Measurements from ENCODE around the gene ZCCHC2.

Gene ZCCHC2

DNA sequence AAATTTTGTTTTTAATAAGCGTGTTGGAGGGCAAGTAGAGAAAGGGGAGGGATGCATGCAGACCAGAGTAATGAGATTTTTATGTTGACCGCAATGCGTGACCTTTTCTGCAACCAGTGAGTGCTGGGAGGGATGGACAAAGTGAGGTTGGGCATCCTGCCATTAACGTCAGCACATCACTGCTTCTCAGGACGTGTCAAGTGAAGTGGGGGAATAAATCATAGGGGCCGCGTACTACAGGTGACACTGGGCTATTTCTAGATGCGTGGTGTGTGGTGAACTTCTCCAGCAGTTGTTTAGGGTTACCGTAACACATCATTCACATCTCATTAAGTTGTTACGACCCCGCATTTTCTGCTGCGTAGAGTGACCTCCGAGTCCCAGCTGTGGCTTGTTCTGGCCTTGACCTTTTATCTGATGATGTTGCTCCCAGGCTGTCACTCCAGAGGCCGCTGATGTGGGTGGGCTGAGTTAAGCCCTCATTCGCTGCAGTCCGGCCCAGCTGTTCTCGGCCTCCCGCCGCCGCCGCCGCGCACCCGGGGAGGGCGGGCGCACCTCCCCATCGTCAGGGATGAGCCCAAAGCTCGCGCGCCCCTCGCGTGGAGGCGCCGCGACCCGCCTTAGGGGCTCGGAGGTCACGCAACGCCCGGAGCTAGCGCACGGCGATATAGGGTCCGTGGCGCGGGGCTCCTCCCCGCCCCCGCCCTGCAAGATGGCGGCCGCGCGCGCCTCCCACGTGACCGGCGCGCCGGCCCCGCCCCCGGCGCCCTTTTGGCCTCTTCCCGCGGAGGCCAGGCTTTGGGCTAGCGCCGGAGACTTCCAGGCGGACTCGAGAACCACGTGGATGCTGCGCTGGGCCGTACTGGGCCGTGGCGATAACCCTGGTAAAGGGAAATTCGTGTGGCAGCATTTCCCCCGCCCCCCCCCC, 3.5 kb downstream of the ZCCHC2 start:
- peaks cover under 1% of the 10 kb centered on the region for H3K27me3 ChIP-seq (ENCODE audit: control insufficient read depth, insufficient read depth, low read length)
- H3K4me2 ChIP-seq (ENCODE audit: low read length): peak overlapping the region; percentile 100
- no peaks in the 10 kb centered on the region for H3K9me3 ChIP-seq (replicated peaks; ENCODE audit: low read length)
- peak overlapping the region; percentile 95 for H3K9ac ChIP-seq (ENCODE audit: low read depth, low read length)
- no peaks in the 10 kb centered on the region for H3K36me3 ChIP-seq (ENCODE audit: insufficient read depth, low read length)
- peaks cover 14% of the 10 kb centered on the region for H3K4me1 ChIP-seq (ENCODE audit: control insufficient read depth, insufficient read depth, low read length)
- peak overlapping the region; percentile 96 for H3K4me3 ChIP-seq (ENCODE audit: low read length)

DNA sequence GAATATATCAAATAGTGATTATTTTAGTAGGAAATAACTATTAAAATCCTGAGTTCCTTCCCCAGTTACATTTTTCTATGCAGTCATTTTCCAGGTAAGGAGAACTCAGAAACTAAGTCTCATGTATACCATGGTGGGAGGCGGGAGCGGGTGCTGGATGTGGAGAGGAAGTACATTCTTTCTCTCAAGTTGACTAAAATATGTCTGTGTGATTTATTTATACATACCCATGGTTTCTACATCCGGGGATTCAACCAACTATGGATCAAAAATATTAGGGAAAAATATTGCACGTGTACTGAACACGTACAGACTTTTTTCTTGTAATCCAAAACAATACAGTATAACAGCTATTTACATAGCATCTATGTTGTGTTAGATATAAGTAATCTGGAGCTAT, 6.8 kb downstream of the ZCCHC2 start:
- H3K9ac ChIP-seq (ENCODE audit: low read depth, low read length): no peak overlapping the region
- H3K27me3 ChIP-seq (ENCODE audit: control insufficient read depth, insufficient read depth, low read length): no peaks in the 10 kb centered on the region
- H3K4me1 ChIP-seq (ENCODE audit: control insufficient read depth, insufficient read depth, low read length): peaks cover 14% of the 10 kb centered on the region
- H3K4me3 ChIP-seq (ENCODE audit: low read length): no peak overlapping the region
- no peaks in the 10 kb centered on the region for H3K9me3 ChIP-seq (replicated peaks; ENCODE audit: low read length)
- H3K4me2 ChIP-seq (ENCODE audit: low read length): no peak overlapping the region
- H3K36me3 ChIP-seq (ENCODE audit: insufficient read depth, low read length): no peaks in the 10 kb centered on the region

DNA sequence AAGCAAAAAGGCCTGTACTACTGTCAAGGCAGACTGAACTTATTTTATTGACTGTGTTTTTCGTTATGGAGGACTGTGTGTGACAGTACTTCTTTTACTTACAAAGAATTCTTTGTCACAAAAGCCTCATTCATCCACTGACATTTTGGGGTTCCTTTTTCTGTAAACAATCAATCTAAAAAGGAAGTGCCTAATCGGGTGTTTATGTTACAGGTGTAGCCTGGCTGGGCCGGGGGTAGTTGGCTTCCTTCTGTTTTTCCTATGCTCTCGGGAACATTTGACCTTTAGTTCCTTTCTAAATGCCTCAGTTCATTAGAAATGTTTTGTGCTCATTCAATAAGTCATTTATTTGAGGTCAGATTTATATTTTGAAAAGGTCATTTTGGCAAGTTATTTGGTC, 8.3 kb downstream of the ZCCHC2 start:
- Histone ChIP-seq H3K4me3 (ENCODE audit: low read length) (no peak overlapping the region), H3K4me1 (ENCODE audit: control insufficient read depth, insufficient read depth, low read length) (peaks cover 7% of the 10 kb centered on the region), H3K9me3 (replicated peaks; ENCODE audit: low read length) (no peaks in the 10 kb centered on the region), H3K36me3 (ENCODE audit: insufficient read depth, low read length) (no peaks in the 10 kb centered on the region), H3K4me2 (ENCODE audit: low read length) (no peak overlapping the region), H3K27me3 (ENCODE audit: control insufficient read depth, insufficient read depth, low read length) (no peaks in the 10 kb centered on the region), H3K9ac (ENCODE audit: low read depth, low read length) (no peak overlapping the region)

DNA sequence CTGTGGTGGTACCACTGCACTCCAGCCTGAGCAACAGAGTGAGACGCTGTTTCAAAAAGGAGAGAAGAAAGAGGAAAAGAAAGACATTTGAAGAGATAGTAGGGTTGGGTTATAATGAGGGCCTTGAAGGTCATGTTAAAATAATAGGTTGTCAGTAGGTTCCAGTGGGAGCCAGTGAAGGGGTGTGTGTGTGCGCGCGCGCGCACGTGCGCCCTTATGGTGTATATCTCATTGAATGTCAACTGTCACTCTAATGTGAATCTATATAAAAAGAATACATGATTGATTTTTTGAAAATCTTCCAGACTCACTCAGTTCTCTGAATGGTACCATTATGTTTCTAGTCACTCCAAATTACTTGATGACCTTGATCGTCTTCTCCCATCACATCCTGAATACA, 9.1 kb downstream of the ZCCHC2 start:
- Histone ChIP-seq H3K4me3 (ENCODE audit: low read length) (no peak overlapping the region), H3K36me3 (ENCODE audit: insufficient read depth, low read length) (no peaks in the 10 kb centered on the region), H3K4me1 (ENCODE audit: control insufficient read depth, insufficient read depth, low read length) (peaks cover 3% of the 10 kb centered on the region), H3K9me3 (replicated peaks; ENCODE audit: low read length) (no peaks in the 10 kb centered on the region), H3K9ac (ENCODE audit: low read depth, low read length) (no peak overlapping the region), H3K27me3 (ENCODE audit: control insufficient read depth, insufficient read depth, low read length) (no peaks in the 10 kb centered on the region), H3K4me2 (ENCODE audit: low read length) (no peak overlapping the region)

DNA sequence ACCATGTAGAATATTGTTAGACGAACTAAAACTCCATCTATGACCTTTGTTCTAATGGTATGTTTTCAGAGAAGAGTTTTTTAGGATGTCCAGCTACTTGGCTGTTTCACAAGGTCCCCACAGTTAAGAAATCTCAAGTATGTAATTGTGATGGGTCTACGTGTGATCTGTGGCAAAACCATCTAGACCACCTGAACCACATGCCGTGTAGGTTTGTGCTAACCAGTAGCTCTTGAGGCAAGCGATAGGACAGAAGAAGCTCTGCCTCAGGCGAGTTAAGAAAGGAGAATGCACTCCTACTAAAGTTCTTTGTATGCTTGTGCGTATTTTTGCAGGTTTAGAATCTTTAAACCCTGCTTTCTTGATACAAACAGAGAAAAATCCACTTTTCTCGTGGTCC, 13.2 kb downstream of the ZCCHC2 start:
- H3K9me3 ChIP-seq (replicated peaks; ENCODE audit: low read length): no peaks in the 10 kb centered on the region
- H3K4me1 ChIP-seq (ENCODE audit: control insufficient read depth, insufficient read depth, low read length): no peaks in the 10 kb centered on the region
- no peak overlapping the region for H3K9ac ChIP-seq (ENCODE audit: low read depth, low read length)
- H3K4me3 ChIP-seq (ENCODE audit: low read length): no peak overlapping the region
- no peaks in the 10 kb centered on the region for H3K27me3 ChIP-seq (ENCODE audit: control insufficient read depth, insufficient read depth, low read length)
- H3K4me2 ChIP-seq (ENCODE audit: low read length): no peak overlapping the region
- no peaks in the 10 kb centered on the region for H3K36me3 ChIP-seq (ENCODE audit: insufficient read depth, low read length)

DNA sequence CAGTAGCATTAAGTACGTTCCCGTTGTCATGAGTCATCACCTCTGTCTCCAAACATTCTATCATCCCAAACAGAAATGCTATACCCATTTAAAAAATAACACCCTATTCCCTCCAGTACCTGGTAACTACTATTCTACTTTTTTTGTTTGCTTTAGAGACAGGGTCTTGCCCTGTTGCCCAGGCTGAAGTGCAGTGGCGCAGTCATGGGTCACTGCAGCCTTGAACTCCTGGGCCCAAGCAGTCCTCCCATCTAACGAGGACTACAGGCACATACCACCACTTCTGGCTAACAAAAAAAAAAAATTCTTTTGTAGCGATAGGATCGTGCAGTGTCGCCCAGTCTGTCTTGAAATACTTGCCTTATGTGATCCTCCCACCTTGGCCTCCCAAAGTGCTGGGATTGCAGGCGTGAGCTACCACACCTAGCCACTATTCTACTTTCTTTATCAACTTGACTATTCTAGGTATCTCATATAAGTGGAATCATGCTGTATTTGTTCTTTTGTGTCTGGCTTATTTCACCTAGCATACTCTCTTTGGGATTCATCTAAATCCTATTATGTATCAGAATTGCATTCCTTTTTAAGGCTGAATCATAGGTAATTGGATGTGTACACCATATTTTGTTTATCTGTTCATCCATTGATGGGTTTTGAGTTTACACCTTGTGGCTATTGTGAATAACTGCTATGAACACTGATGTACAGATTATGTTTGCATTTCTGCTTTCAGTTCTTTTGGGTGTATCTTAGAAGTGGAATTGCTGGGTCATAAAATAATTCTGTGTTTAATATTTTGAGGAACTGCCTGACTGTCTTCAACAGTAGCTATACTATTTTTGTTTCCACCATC, 14.4 kb downstream of the ZCCHC2 start:
- Histone ChIP-seq H3K4me1 (ENCODE audit: control insufficient read depth, insufficient read depth, low read length) (no peaks in the 10 kb centered on the region), H3K4me3 (ENCODE audit: low read length) (no peak overlapping the region), H3K4me2 (ENCODE audit: low read length) (no peak overlapping the region), H3K27me3 (ENCODE audit: control insufficient read depth, insufficient read depth, low read length) (no peaks in the 10 kb centered on the region), H3K9me3 (replicated peaks; ENCODE audit: low read length) (no peaks in the 10 kb centered on the region), H3K36me3 (ENCODE audit: insufficient read depth, low read length) (no peaks in the 10 kb centered on the region), H3K9ac (ENCODE audit: low read depth, low read length) (no peak overlapping the region)

DNA sequence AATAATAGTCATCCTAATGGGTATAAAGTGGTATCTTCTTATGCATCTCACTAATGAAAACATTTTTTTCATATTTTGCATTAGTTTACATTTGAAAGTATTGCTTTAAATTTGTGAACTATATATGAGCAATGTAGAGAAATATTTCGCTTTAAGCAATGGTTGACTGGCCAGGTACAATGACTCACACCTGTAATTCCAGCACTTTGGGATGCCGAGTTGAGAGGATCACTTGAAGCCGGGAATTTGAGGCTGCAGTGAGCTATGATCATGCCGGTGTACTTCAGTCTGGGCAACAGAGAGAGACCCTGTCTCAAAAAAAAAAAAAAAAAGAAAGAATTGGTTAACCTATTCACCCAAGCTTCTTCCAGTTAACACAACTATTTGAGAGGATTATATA, 15.1 kb downstream of the ZCCHC2 start:
- no peaks in the 10 kb centered on the region for H3K4me1 ChIP-seq (ENCODE audit: control insufficient read depth, insufficient read depth, low read length)

DNA sequence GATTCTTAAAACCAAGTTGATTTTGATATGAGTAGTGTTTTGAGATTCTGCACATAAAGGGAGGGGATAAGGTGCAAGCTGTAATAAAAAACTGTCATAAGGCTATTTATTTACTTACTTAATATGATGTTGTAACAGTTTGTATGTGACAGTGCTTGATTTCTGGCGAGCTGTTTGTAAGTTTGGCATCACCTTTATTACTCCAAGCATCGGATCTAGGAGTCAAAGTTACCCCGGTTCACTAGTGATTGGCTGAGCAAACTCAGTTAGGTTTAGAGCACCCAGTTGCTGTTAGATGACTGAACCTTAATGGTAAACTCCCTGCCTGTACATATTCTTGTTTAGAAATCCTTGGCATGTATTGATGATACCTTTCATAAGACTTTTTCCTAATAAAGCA, 16.1 kb downstream of the ZCCHC2 start:
- H3K4me1 ChIP-seq (ENCODE audit: control insufficient read depth, insufficient read depth, low read length): no peaks in the 10 kb centered on the region
- peaks cover 11% of the 10 kb centered on the region for H3K36me3 ChIP-seq (ENCODE audit: insufficient read depth, low read length)
- no peaks in the 10 kb centered on the region for H3K9me3 ChIP-seq (replicated peaks; ENCODE audit: low read length)
- H3K4me3 ChIP-seq (ENCODE audit: low read length): no peak overlapping the region
- no peaks in the 10 kb centered on the region for H3K27me3 ChIP-seq (ENCODE audit: control insufficient read depth, insufficient read depth, low read length)
- H3K4me2 ChIP-seq (ENCODE audit: low read length): no peak overlapping the region
- no peak overlapping the region for H3K9ac ChIP-seq (ENCODE audit: low read depth, low read length)

More for the DNA sequence above, 15.1 kb downstream of the ZCCHC2 start:
- H3K9ac ChIP-seq (ENCODE audit: low read depth, low read length): no peak overlapping the region
- no peaks in the 10 kb centered on the region for H3K27me3 ChIP-seq (ENCODE audit: control insufficient read depth, insufficient read depth, low read length)
- H3K4me2 ChIP-seq (ENCODE audit: low read length): no peak overlapping the region
- H3K36me3 ChIP-seq (ENCODE audit: insufficient read depth, low read length): peaks cover 3% of the 10 kb centered on the region
- no peak overlapping the region for H3K4me3 ChIP-seq (ENCODE audit: low read length)
- H3K9me3 ChIP-seq (replicated peaks; ENCODE audit: low read length): no peaks in the 10 kb centered on the region

DNA sequence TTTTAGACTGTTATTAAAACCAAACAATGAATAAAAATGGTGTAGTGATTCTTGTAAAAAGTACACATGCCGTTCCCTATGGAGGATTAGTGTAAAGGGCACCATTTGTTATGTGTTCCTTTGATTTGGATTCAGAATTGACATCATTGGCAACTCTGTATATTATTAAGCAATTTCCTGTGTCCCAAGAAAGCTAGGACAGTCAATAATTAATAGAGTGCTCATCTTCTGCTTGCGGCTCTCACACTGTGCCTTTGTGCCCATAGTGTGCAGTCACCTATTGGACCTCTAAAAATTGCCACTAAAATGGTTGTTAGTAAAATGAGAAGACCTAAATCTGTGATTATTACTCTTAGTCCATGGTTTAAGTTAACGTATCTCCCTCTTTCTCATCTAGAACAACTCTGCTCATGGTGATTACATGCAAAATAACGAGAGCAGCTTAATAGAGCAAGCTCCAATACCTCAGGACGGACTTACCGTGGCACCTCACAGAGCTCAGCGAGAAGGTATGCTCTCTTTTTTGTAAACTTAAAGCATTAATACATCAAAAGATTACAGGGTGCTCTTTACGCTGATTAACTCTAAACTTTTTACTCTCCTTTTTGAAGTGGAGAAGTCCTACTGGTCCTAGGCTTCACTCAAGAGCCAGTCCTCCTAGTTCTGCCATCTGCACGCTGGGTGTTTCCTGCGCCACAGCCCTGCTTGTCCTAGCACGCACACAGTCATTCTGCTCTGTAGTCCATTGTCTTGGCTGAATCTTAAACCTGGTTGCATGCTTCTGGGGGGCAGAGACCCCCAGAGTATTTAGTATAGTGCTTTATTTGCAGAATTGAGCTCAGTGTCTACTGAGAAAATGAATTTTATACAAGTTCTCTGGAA, 16.7 kb downstream of the ZCCHC2 start:
- Histone ChIP-seq H3K9ac (ENCODE audit: low read depth, low read length) (no peak overlapping the region), H3K4me1 (ENCODE audit: control insufficient read depth, insufficient read depth, low read length) (no peaks in the 10 kb centered on the region), H3K4me2 (ENCODE audit: low read length) (no peak overlapping the region), H3K27me3 (ENCODE audit: control insufficient read depth, insufficient read depth, low read length) (no peaks in the 10 kb centered on the region), H3K4me3 (ENCODE audit: low read length) (no peak overlapping the region), H3K9me3 (replicated peaks; ENCODE audit: low read length) (no peaks in the 10 kb centered on the region), H3K36me3 (ENCODE audit: insufficient read depth, low read length) (peaks cover 14% of the 10 kb centered on the region)

DNA sequence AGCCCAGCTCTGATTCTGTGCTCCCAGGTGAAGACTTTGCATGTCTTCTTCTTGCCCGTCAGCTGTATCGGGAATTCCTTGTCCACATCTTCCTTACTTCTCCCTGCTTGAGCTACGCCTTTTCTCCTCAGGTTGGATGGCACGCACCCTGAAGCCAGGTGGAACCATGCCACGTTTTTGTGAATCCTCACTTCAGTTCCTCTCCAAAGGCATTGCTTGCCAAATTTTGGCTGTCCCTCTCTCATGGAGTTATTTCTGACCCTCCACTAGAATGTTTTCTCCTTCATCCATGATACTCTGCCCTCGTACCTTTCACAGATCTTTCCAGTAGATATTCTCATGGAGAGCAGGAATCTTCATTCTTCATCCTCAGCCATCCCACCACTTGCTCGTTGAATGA, 20.2 kb downstream of the ZCCHC2 start:
- Histone ChIP-seq H3K36me3 (ENCODE audit: insufficient read depth, low read length) (peaks cover 22% of the 10 kb centered on the region), H3K27me3 (ENCODE audit: control insufficient read depth, insufficient read depth, low read length) (no peaks in the 10 kb centered on the region), H3K4me1 (ENCODE audit: control insufficient read depth, insufficient read depth, low read length) (no peaks in the 10 kb centered on the region), H3K9ac (ENCODE audit: low read depth, low read length) (no peak overlapping the region), H3K4me3 (ENCODE audit: low read length) (no peak overlapping the region), H3K4me2 (ENCODE audit: low read length) (no peak overlapping the region), H3K9me3 (replicated peaks; ENCODE audit: low read length) (no peaks in the 10 kb centered on the region)

DNA sequence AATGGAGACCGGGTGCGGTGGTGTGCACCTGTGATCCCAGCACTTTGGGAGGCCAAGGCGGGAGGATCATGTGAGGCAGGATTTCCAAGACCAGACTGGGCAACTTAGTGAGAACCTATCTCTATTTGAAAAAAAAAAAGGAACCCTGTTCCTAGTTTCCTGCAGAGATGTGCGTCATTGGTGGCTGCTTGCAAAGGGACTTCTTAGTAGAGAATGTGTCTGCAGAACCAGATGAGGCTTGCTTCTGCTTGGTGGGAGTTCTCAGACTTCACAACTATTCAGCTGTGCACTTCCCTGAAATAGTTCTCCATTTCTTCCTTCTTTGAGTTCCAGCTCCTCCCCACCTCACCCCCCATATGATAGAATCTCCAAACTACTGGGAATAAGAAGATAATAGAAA, 22.3 kb downstream of the ZCCHC2 start:
- Histone ChIP-seq H3K9ac (ENCODE audit: low read depth, low read length) (no peak overlapping the region), H3K4me2 (ENCODE audit: low read length) (no peak overlapping the region), H3K9me3 (replicated peaks; ENCODE audit: low read length) (no peaks in the 10 kb centered on the region), H3K27me3 (ENCODE audit: control insufficient read depth, insufficient read depth, low read length) (no peaks in the 10 kb centered on the region), H3K4me1 (ENCODE audit: control insufficient read depth, insufficient read depth, low read length) (no peaks in the 10 kb centered on the region), H3K36me3 (ENCODE audit: insufficient read depth, low read length) (peaks cover 22% of the 10 kb centered on the region), H3K4me3 (ENCODE audit: low read length) (no peak overlapping the region)

All from skeletal muscle satellite cell (primary cell).